ENCODE measurements around the gene DAD1. TPM values are rescaled to one million over a fixed set of nuclear protein-coding genes. Genes with fewer than 3 reads are reported as not detected.
A peak's percentile ranks its signal among the peaks of the same experiment; 100 is the strongest.
"Not testable (repeated sequence)": the region's sequence is repeated elsewhere in the genome, so short reads cannot be mapped to it uniquely, and the experiment has no call there.

Gene DAD1
- 100 to 1,000 TPM; 130 to 147 TPM for total RNA-seq

DNA sequence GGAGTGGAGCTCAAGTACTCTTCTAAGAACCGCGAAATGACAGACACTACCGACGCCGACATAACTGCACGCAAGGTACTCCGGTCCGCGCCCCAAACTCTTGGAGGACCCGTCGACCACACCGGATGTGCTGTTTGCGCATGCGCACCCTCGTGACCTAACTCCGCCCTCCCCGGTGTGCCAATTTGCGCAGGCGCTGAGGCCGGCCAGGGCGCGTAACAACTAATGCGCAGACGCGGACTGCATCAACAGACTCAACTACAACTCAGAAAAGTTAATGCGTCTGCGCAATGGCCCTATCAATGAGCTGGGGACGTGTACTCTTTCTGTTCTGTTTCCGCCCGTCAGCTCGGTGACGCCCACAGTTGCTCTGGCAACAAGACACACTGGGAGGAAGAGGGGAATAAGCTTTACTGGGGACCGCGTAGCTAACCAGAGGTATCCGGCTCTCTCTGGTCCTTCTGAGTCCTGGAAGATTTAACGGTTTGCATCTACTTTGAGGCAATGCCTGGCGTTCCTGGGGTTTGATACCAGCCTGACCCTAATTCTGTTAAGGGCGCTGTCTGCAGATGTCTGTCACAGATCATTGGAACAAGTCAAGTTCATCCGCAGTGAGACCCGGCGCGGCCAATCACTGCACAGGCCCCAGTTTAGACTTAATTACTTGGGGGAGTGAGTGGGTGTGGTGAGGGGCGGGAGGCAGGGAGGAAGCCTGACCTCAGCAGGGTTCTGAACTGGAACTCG is at the start of gene DAD1:
Gene DAD1 (minus strand): TSS at position 129 of the 744 bp plus-strand sequence. CDS start 67 bp downstream, at position 62.
- ChIA-PET CTCF (interaction anchor here (0.6 to 6.6 kb wide), 31 partner anchors 9 to 671 kb away, joined by 3 to 123 read pairs (median 4); partner anchors contain the start of genes ABHD4 and OXA1L), POLR2A (interaction anchor here (0.6 to 4.1 kb wide), 34 partner anchors 9 to 592 kb away, joined by 3 to 55 read pairs (median 4); partner anchors contain the start of genes ABHD4, HAUS4, LRP10 and MRPL52)
- Mint-ChIP-seq H3K27me3 (ENCODE audit: low read depth) (peaks cover 8% of the 10 kb centered on the region), H3K4me3 (peak within 1 kb of the TSS; percentile 99), H3K36me3 (ENCODE audit: low read depth) (peaks cover 33% of the 10 kb centered on the region), H3K9me3 (ENCODE audit: insufficient read depth) (no peaks in the 10 kb centered on the region), H3K27ac (peak within 1 kb of the TSS; percentile 100), H3K4me1 (ENCODE audit: low read depth) (peaks cover 55% of the 10 kb centered on the region)
- DNase-seq (peak; percentile 100), ATAC-seq (peak; percentile 91)

DNA sequence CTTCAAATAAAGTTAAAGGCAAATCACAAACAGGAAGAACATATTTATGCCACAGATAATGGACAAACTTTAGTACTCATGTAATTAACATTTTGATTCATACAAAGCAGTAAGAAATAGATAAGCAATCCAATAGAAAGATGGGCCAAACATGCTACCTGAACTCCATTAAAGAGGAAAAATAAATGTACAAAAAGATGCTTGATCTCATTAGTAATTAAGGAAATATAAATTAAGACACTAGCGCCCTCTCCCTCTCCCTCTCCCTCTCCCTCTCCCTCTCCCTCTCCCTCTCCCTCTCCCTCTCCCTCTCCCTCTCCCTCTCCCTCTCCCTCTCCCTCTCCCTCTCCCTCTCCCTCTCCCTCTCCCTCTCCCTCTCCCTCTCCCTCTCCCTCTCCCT is 47.0 kb upstream of the DAD1 start:
- H3K27ac Mint-ChIP-seq; ATAC-seq; H3K4me3 Mint-ChIP-seq; H3K27me3 Mint-ChIP-seq (ENCODE audit: low read depth); H3K9me3 Mint-ChIP-seq (ENCODE audit: insufficient read depth); POLR2A ChIA-PET; H3K36me3 Mint-ChIP-seq (ENCODE audit: low read depth); H3K4me1 Mint-ChIP-seq (ENCODE audit: low read depth); DNase-seq: not testable (repeated sequence)
- CTCF ChIA-PET, result interaction anchor here (1.2 kb wide), 1 partner anchor 18 kb away, joined by 3 read pairs; no protein-coding TSS in a partner anchor

DNA sequence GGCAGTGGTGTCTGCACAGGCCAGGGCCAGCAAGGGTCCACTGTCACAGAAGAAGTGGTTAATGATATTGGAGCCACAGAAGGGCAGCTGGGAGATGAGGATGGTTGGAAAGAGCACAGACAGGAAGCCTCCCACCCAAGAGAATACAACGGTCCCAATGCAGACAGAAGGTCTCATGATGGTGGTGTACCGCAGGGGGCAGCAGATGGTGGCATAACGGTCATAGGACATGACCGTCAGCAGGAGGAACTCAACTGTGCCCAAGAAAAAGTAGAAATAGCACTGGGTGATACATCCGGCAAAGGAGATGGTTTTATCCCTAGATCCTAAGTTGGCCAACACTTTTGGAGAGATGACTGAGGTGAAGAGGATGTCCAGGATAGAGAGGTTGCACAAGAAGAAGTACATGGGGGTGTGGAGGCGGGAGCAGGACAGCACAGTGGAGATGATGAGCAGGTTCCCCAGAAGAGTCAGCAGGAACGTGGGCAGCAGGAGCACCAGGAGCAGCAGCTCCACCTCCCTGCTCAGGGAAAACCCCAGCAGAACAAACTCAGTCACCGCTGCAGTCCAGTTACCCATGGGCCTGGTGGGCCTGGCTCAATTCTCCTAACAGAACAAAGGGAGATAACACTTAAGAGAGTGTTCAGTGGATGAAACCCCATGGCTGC is 45.3 kb upstream of the DAD1 start:
- H3K27me3 Mint-ChIP-seq (ENCODE audit: low read depth), result peaks cover 7% of the 10 kb centered on the region
- no peak overlapping the region for H3K27ac Mint-ChIP-seq
- peaks cover 2% of the 10 kb centered on the region for H3K36me3 Mint-ChIP-seq (ENCODE audit: low read depth)
- ATAC-seq, result no peak
- H3K9me3 Mint-ChIP-seq (ENCODE audit: insufficient read depth), result peaks cover 5% of the 10 kb centered on the region
- DNase-seq, result no peak
- H3K4me1 Mint-ChIP-seq (ENCODE audit: low read depth), result no peaks in the 10 kb centered on the region
- CTCF ChIA-PET, result interaction anchor here (1.0 to 1.2 kb wide), 2 partner anchors 19 to 221 kb away, joined by 3 read pairs; no protein-coding TSS in a partner anchor
- POLR2A ChIA-PET, result no interaction called here
- H3K4me3 Mint-ChIP-seq, result no peak overlapping the region

- DNase-seq, result no peak
- peaks cover 5% of the 10 kb centered on the region for H3K9me3 Mint-ChIP-seq (ENCODE audit: insufficient read depth)
- no peak overlapping the region for H3K27ac Mint-ChIP-seq
- peaks cover 14% of the 10 kb centered on the region for H3K27me3 Mint-ChIP-seq (ENCODE audit: low read depth)
- H3K36me3 Mint-ChIP-seq (ENCODE audit: low read depth), result no peaks in the 10 kb centered on the region
- CTCF ChIA-PET, result no interaction called here
- H3K4me3 Mint-ChIP-seq, result no peak overlapping the region
- no peaks in the 10 kb centered on the region for H3K4me1 Mint-ChIP-seq (ENCODE audit: low read depth)
- ATAC-seq, result no peak
- POLR2A ChIA-PET, result no interaction called here
These were observed 41.5 kb upstream of the DAD1 start for GRCh38 chr14:22630486-22630885.

- no peak for DNase-seq
- ATAC-seq, result no peak
- ChIA-PET CTCF (no interaction called here), POLR2A (no interaction called here)
- Mint-ChIP-seq H3K4me1 (ENCODE audit: low read depth) (no peaks in the 10 kb centered on the region), H3K4me3 (no peak overlapping the region), H3K9me3 (ENCODE audit: insufficient read depth) (peaks cover 5% of the 10 kb centered on the region), H3K27ac (no peak overlapping the region), H3K36me3 (ENCODE audit: low read depth) (no peaks in the 10 kb centered on the region), H3K27me3 (ENCODE audit: low read depth) (peaks cover 14% of the 10 kb centered on the region)
These were observed 41.0 kb upstream of the DAD1 start for GRCh38 chr14:22630066-22630465.

- ChIA-PET CTCF (interaction anchor here (0.8 kb wide), 1 partner anchor 59 kb away, joined by 3 read pairs; no protein-coding TSS in a partner anchor), POLR2A (no interaction called here)
- Mint-ChIP-seq H3K4me1 (ENCODE audit: low read depth) (no peaks in the 10 kb centered on the region), H3K36me3 (ENCODE audit: low read depth) (no peaks in the 10 kb centered on the region), H3K4me3 (no peak overlapping the region), H3K27me3 (ENCODE audit: low read depth) (peaks cover 11% of the 10 kb centered on the region), H3K9me3 (ENCODE audit: insufficient read depth) (peaks cover 5% of the 10 kb centered on the region), H3K27ac (no peak overlapping the region)
- no peak for ATAC-seq
- DNase-seq, result no peak
These were observed 40.3 kb upstream of the DAD1 start for GRCh38 chr14:22629361-22629760.

GRCh38 chr14:22627506-22628263 is 38.7 kb upstream of the DAD1 start:
- peaks cover 5% of the 10 kb centered on the region for H3K9me3 Mint-ChIP-seq (ENCODE audit: insufficient read depth)
- ATAC-seq (no peak), DNase-seq (no peak)
- H3K4me1 Mint-ChIP-seq (ENCODE audit: low read depth), result no peaks in the 10 kb centered on the region
- peaks cover 15% of the 10 kb centered on the region for H3K27me3 Mint-ChIP-seq (ENCODE audit: low read depth)
- POLR2A ChIA-PET, result no interaction called here
- no peaks in the 10 kb centered on the region for H3K36me3 Mint-ChIP-seq (ENCODE audit: low read depth)
- CTCF ChIA-PET, result no interaction called here
- no peak overlapping the region for H3K27ac Mint-ChIP-seq
- no peak overlapping the region for H3K4me3 Mint-ChIP-seq

DNA sequence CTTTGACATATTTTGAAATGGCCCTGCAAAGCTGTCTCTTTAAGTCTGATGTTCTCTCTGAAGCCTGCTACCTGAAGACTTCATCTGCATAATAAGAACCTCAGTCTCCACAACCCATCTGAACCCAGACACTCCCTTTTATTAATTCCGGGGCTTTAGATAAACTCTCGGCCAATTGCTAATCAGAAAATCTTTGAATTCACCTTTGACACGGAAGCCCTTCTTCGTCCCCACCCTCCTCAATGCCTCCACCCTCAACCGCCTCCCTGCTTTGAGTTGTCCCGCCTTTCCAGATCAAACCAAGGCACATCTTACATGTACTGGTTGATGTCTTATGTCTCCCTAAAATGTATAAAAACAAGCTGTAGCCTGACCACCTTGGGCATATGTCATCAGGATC is 37.6 kb upstream of the DAD1 start:
- ATAC-seq (no peak), DNase-seq (no peak)
- Mint-ChIP-seq H3K4me3 (no peak overlapping the region), H3K36me3 (ENCODE audit: low read depth) (no peaks in the 10 kb centered on the region), H3K9me3 (ENCODE audit: insufficient read depth) (peaks cover 5% of the 10 kb centered on the region), H3K27me3 (ENCODE audit: low read depth) (peaks cover 15% of the 10 kb centered on the region), H3K4me1 (ENCODE audit: low read depth) (no peaks in the 10 kb centered on the region), H3K27ac (no peak overlapping the region)
- CTCF ChIA-PET, result no interaction called here
- POLR2A ChIA-PET, result interaction anchor here (0.8 kb wide), 1 partner anchor 56 kb away, joined by 3 read pairs; no protein-coding TSS in a partner anchor

DNA sequence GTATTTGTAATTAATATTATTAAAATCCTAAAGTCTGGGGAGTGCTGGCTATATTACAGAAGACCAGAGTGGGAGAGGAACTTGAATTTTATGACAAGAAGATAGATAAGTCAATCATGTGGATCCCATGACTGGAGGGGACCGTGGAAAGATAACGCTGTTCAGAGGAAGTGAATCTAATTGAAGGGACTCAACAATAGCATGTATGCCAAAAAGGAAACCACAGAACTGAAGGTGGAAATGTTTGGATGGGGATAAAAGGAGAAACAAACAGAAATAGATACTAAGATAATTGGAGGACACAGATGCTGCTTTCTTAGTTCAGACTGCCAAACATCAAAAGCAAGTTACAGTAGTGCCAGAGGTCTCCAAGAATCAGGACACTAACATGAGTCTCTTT is 34.0 kb upstream of the DAD1 start:
- H3K9me3 Mint-ChIP-seq (ENCODE audit: insufficient read depth), result no peaks in the 10 kb centered on the region
- no peak for DNase-seq
- H3K4me3 Mint-ChIP-seq, result no peak overlapping the region
- H3K27ac Mint-ChIP-seq, result no peak overlapping the region
- ATAC-seq, result no peak
- no peaks in the 10 kb centered on the region for H3K4me1 Mint-ChIP-seq (ENCODE audit: low read depth)
- no peaks in the 10 kb centered on the region for H3K36me3 Mint-ChIP-seq (ENCODE audit: low read depth)
- ChIA-PET CTCF (no interaction called here), POLR2A (no interaction called here)
- peaks cover 11% of the 10 kb centered on the region for H3K27me3 Mint-ChIP-seq (ENCODE audit: low read depth)

DNA sequence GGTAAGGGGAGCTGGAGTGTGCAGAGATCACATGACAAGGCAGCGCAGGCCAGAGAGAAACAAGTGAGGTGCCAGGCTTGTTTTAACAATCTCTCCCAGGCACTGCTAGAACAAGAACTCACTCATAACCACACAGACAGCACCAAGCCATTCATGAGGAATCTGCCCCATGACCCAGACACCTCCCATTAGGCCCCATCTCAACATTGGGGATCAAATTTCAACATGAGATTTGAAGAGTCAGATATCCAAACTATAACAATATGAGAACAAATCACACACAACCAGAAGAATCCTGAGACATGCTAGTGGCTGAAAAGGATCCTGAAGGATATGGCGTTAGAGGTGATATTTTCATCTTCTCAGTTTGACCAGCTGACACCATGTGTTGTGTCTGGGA is 33.2 kb upstream of the DAD1 start:
- H3K27me3 Mint-ChIP-seq (ENCODE audit: low read depth), result peaks cover 17% of the 10 kb centered on the region
- H3K4me1 Mint-ChIP-seq (ENCODE audit: low read depth), result no peaks in the 10 kb centered on the region
- H3K27ac Mint-ChIP-seq, result no peak overlapping the region
- ChIA-PET CTCF (no interaction called here), POLR2A (no interaction called here)
- no peak for DNase-seq
- ATAC-seq, result no peak
- H3K4me3 Mint-ChIP-seq, result no peak overlapping the region
- no peaks in the 10 kb centered on the region for H3K36me3 Mint-ChIP-seq (ENCODE audit: low read depth)
- no peaks in the 10 kb centered on the region for H3K9me3 Mint-ChIP-seq (ENCODE audit: insufficient read depth)

- CTCF ChIA-PET; ATAC-seq; H3K36me3 Mint-ChIP-seq (ENCODE audit: low read depth); H3K27ac Mint-ChIP-seq; H3K4me3 Mint-ChIP-seq; H3K9me3 Mint-ChIP-seq (ENCODE audit: insufficient read depth); H3K4me1 Mint-ChIP-seq (ENCODE audit: low read depth); DNase-seq; POLR2A ChIA-PET: not testable (repeated sequence)
- peaks cover 11% of the 10 kb centered on the region for H3K27me3 Mint-ChIP-seq (ENCODE audit: low read depth)
These were observed 26.7 kb upstream of the DAD1 start for GRCh38 chr14:22615765-22616164.
